Inflammatory macrophage (primary cell): ENCODE data around the gene SLC17A5.
"Not testable (repeated sequence)": the region's sequence is repeated elsewhere in the genome, so short reads cannot be mapped to it uniquely, and the experiment has no call there.

Experiments used
- DNase-seq, 2 donors: peaks; one replicate each; pipeline ENCODE4 v3.0.0-alpha.2; 2020 to 2022

Gene SLC17A5

DNA sequence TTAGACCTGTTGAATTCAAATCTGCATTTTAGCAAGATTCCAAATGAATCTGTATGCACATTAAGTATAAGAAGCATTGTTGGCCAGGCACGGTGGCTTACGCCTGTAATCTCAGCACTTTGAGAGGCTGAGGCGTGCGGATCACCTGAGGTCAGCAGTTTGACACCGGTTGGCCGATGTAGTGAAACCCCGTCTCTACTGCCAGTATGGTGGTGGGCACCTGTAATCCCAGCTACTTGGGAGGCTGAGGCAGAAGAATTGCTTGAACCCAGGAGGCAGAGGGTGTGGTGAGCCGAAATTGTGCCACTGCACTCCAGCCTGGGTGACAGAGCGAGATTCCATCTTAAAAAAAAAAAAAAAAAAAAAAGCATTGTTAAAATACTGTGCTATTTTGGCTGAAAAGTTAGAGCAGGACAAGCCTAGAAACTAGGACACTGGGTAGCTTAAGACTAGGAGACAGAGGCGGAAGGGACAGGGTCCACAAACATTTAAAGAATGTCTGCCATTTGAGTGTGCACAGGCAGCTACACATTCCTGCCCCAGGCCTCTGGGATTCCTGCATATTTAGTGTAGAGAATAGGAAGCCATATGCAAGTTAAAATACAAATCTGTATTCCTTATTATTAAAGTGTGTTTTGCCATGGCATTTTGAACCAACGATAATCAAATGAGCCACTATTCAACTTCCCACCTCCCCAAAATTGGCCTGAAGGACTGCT is 87.9 kb downstream of the SLC17A5 start:
- DNase-seq = no peak

DNA sequence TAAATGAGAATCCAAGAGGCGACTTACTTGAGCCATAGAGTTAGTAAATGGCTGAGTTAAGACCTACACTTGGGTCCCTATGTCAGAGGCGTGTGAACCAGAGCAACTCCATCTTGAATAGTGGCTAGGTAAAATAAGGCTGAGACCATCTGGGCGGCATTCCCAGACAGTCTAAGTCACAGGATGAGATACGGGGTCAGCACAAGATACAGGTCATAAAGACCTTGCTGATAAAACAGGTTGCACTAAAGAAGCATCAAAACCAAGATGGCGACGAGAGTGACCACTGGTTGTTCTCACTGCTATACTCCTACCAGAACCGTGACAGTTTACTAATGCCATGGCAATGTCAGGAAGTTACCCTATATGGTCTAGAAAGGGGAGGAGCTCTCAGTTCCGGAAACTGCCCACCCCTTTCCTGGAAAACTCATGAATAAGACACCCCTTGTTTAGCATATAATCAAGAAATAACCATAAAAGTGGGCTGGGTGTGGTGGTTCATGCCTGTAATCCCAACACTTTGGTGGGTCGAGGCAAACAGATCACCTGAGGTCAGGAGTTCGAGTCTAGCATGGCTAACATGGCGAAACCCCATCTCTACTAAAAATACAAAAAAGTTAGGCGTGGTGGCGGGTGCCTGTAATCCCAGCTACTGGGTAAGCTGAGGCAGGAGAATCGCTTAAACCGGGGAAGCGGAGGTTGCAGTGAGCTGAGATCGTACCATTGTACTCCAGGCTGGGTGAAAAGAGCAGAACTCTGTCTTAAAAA is 89.0 kb downstream of the SLC17A5 start:
- no peak for DNase-seq

DNA sequence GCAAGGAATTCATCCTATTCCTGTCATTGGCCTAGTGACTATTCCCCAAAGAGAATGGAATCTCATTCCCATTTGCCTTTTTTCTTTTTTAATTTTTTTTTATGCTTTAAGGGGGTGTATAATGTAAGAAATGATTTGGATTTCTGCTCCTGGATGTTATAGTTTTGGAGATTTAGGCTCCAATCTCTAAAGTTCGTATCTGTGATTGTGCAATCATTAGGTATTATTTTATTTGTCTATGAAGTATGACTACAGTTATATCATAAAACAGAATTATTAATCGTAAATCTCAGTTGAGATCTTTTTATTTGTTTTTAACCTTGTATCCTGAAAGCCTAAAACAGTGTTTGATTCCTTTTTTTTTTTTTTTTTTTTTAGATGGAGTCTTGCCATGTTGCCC is 91.2 kb downstream of the SLC17A5 start:
- DNase-seq = no peak

DNA sequence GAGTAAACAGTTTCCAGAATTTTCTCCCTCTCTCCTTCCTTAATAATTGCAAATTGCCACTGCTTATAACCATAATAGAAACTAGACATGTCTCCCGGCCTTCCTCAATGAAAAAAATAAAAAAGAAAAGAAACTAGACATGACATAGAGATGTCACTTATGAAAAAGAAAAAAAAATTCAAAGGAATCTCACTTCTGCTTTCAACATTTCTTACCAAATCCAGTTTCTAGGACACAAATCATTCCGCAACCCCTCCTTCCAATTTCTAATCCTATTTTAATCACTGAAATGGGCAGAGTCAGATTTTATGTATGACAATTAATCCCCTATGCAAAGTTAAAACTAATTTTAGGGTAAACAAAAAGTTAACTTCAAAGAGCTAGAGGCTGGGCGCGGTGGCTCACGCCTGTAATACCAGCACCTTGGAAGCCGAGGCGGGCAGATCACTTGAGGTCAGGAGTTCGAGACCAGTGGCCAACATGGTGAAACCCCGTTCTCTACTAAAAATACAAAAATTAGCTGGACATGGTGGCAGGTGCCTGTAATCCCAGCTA is 92.9 kb downstream of the SLC17A5 start:
- DNase-seq = peak in 1 of 2 donors; percentile 69

DNA sequence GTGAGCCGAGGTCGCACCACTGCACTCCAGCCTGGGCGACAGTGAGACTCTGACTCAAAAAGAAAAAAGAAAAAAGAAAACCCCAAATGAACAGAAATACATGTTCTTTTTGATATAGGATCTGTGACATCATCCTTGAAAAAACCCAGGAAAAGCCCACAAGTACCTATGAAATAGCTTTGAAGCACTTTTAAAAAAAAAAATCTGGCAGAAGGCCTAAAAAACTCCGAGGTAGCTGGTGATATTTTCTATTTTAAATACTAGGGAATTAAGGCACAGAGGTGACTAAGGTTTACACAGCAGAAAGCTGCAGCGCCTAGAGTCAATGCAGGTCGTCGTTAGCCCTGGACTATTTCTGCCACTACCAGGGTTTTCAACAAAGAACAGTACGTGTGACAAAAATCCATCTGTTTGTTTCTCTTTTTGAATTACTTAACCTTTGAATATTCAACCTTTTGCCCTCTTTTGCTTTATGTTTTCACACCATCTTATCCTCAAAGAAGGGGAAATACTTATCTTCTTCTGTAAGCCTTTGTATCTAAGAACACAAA is 93.5 kb downstream of the SLC17A5 start:
- DNase-seq = no peak

DNA sequence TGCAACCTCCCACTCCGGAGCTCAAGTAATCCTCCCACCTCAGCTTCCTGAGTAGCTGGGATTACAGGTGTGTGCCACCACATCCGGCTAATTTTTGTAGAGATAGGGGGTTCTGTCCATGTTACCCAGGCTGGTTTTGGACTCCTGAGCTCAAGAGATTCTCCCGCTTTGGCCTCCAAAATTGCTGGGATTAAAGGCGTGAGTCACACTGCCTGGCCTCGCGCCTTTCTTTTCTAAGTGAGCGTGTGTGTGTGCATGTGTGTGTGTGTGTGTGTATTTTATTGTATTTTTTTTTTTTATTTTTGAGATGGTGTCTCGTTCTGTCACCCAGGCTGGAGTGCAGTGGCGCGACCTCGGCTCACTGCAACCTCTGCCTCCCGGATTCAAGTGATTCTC is 94.4 kb downstream of the SLC17A5 start:
- not testable (repeated sequence) for DNase-seq

DNA sequence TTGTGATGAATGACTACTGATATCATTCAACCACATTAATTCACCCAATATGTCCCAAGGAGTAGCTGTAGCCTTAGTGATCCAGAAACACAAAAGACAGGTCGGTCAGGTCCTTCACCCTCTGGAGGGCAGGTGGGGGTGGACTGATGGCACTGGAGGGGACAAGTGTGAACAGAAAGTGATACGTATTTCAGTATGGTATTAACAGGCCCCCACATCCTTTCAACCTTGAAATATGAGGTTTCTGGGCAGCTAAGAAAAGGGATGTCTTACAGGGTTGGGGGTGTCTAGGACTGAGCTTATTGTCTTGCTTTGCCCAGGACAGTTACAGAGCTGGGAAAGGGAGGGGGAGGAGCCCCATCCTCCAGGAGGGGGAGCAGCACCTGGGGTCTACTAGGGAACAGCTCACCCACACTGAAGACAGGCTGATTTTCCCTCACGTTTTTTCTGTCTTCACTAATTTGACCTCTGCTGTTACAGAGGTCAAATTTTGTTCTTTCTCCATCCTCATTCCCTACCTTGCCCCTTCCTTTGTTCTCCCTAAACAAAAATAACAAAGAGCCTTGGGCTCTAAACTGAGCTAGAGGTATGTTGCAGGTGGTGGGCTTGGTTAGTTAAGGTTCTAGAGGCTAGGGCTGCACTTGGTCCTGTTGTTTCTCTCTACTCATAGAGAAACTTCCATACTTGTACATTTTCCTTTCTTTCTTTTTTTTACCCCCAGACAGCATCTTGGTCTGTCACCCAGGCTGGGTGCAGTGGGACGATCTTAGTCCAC is 95.0 kb downstream of the SLC17A5 start:
- no peak for DNase-seq

DNA sequence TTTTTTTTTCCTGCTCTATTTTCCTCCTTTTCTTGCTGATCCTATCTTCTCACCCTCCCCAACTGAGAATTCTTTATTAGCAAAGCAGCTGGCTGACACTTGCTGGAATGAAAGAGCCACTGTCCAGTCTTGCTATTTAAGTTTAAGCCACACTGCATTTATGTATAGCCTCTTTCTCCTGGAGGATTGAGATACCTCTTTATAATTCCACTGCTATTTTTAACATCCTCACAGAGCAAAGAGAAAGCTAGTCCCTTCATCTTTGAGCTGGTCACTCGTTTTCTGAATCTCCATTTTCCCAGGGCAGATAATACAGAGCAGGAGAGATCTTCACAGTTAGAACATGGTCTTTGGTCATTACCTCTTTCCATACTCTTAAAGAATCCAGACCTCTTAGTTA is 97.0 kb downstream of the SLC17A5 start:
- no peak for DNase-seq

DNA sequence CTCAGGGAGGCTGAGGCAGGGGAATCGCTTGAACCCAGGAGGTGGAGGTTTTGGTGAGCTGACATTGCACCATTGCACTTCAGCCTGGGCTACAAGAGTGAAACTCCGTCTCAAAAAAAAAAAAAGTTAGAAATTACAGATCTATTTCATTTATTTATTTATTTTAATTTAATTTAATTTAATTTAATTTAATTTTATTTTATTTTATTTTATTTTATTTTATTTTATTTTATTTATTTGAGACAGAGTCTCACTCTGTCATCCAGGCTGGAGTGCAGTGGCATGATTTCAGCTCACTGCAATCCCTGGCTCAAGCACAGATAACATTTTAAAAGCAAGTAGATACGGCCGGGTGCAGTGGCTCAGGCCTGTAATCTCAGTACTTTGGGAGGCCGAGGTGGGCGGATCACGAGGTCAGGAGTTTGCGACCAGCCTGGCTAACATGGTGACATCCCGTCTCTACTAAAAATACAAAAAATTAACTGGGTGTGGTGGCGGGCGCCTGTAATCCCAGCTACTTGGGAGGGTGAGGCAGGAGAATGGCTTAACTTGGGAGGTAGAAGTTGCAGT is 98.3 kb downstream of the SLC17A5 start:
- DNase-seq = not testable (repeated sequence)

DNA sequence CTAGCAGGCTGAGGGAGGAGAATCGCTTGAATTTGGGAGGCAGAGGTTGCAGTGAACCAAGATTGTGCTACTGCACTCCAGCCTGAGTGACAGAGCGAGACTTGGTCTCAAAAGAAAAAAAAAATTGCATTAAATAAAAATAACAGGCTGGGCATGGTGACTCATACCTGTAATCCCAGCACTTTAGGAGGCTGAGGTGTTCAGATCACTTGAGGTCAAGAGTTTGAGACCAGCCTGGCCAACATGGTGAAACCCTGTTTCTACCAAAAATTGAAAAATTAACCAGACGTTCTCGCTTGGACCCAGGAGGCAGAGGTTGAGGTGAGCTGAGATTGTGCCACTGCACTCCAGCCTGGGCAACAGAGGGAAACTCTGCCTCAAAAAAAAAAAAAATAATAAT is 102.7 kb downstream of the SLC17A5 start:
- not testable (repeated sequence) for DNase-seq

DNA sequence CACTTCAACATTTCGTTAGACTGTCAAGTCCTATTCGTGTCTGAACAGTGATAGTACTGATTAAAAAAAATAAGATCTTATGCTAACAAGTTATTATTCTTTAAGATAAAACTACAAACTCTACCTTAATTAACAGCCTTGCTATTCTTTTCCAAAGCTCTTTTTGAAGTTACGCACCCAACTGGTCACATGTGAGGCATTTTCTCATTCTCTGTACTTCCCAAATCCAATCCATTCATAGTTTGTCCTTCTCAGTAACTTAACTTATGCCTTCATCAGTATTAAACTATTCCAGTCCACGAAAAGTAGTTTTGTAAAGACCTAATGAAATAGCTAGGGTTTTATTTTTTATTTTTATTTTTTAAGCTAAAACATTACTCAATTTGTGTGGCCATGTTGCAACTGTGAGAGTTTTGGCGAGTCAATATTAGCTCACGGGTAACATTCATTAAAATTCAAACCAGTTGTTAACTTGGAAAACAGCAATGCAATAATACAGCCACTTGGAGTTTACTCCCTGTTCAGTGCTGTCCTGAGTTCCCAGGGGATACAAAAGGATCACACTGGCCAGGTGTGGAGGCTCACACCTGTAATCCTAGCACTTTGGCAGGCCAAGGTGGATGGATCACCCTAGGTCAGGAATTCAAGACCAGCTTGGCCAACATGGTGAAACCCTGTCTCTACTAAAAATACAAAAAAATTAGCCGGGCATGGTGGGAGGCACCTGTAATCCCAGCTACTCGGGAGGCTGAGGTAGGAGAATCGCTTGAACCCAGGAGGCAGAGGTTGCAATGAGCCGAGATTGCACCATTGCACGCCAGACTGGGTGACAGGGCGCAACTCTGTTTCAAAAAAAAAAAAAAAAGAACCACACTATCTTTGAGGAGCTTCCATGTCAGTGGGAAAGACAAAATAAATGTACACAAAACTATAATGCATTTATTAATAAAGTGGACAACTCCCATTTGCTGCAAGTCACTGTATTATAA is 105.0 kb downstream of the SLC17A5 start:
- peak in 1 of 2 donors; percentile 36 for DNase-seq

DNA sequence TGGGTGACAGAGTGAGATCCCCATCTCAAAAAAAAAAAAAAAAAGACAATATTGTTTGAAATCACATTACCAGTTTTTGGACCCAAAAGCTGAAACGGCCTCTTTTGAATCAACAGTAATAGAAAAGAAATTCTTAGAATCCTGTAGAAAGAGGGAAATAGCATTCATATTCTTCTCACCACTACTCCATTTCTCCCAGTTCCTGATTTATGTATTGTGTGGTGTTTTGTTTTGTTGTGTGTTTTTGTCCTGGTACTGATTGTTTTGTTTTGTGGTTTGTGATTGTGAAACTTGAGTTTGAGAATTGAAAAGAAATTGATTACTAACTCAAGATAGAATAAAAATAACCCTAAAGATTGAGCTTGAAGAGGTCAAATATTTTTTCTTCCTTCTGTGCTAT is 106.8 kb downstream of the SLC17A5 start:
- DNase-seq = peak in 1 of 2 donors; percentile 56
